ENCODE measurements around the gene OR2T34.
"Not testable (repeated sequence)": the region's sequence is repeated elsewhere in the genome, so short reads cannot be mapped to it uniquely, and the experiment has no call there.

Gene OR2T34

DNA sequence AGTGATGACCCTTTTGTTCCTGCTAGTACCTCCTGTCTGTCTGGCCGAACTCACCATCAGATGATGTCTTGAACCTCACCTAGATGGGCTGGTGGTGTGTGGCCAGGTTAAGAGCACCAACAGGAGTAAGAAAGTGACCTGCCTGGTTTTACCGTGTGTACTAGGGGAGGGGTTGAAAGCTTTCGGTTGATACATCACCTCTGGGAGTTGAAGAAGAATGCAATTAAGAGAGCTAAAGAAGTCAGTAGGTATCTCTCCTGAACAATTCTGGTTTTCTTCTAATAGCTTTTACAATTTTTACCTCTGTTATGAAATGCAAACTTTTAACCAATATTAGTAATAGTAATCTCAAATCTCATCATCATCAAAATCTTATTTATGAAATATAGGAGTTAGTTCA lies 11.9 kb downstream of the OR2T34 start, which contains the start of gene OR2T29:
OR2T29 (minus strand) TSS at position 101 of the 400 bp plus-strand sequence. CDS start 3,281 bp downstream, outside the sequence.
- not testable (repeated sequence) for H3K36me3 ChIP-seq; H3K27me3 ChIP-seq; H3K4me3 ChIP-seq (ENCODE audit: low read depth, low read length); H3K9me3 ChIP-seq; H3K4me1 ChIP-seq; DNase-seq

- H3K9me3 ChIP-seq; H3K4me3 ChIP-seq (ENCODE audit: low read depth, low read length); H3K4me1 ChIP-seq; H3K36me3 ChIP-seq; DNase-seq; H3K27me3 ChIP-seq: not testable (repeated sequence)
Observed at GRCh38 chr1:248551027-248551426, 23.5 kb downstream of the OR2T34 start.

GRCh38 chr1:248547383-248547782 lies 27.2 kb downstream of the OR2T34 start:
- not testable (repeated sequence) for H3K4me1 ChIP-seq; H3K36me3 ChIP-seq; H3K4me3 ChIP-seq (ENCODE audit: low read depth, low read length); H3K9me3 ChIP-seq; H3K27me3 ChIP-seq; DNase-seq

GRCh38 chr1:248537449-248537848 lies 37.1 kb downstream of the OR2T34 start:
- not testable (repeated sequence) for H3K27me3 ChIP-seq; H3K4me3 ChIP-seq (ENCODE audit: low read depth, low read length); H3K36me3 ChIP-seq; DNase-seq; H3K4me1 ChIP-seq; H3K9me3 ChIP-seq
